Heart right ventricle (tissue), 16 donors: ENCODE data around the gene SARS2. TPM values are rescaled to one million over a fixed set of nuclear protein-coding genes. Genes with fewer than 3 reads are reported as not detected.

Source experiments
- ATAC-seq, 8 donors: fragments of 200-7000 bp; cut with Tn5 transposase; one replicate each; pipeline ENCODE4 v1.9.1; 2020; ENCODE audit warnings: mild to moderate bottlenecking in 8 of 8, moderate library complexity in 8 of 8, moderate number of reproducible peaks in 1 of 8
- DNase-seq, 2 donors: peaks; one replicate each; pipeline ENCODE4 v3.0.0-alpha.2; 2020
- H3K27ac ChIP-seq, 10 donors: fragments of 200-600 bp; sonication (generic) in 2 of 10; one replicate each; pipeline versions ENCODE4 v1.5.0 to v1.8.0; 2020 to 2022; ENCODE audit warnings: mild to moderate bottlenecking in 3 of 10
- H3K27me3 ChIP-seq, 7 donors: fragments of 200-600 bp; one replicate each; pipeline ENCODE4 v1.8.0; 2021 to 2022; ENCODE audit warnings: mild to moderate bottlenecking in 2 of 7
- H3K36me3 ChIP-seq, 9 donors: fragments of 200-600 bp; sonication (generic) in 1 of 9; one replicate each; pipeline versions ENCODE4 v1.5.0 to v1.8.0; 2020 to 2022; ENCODE audit warnings: mild to moderate bottlenecking in 2 of 9
- H3K4me1 ChIP-seq, 9 donors: fragments of 200-600 bp; sonication (generic) in 1 of 9; one replicate each; pipeline versions ENCODE4 v1.5.0 to v1.8.0; 2020 to 2022; ENCODE audit warnings: mild to moderate bottlenecking in 4 of 9
- H3K4me3 ChIP-seq, 10 donors: fragments of 200-600 bp; sonication (generic) in 2 of 10; one replicate each; pipeline versions ENCODE4 v1.5.0 to v1.8.0; 2020 to 2022; ENCODE audit warnings: mild to moderate bottlenecking in 7 of 10, moderate library complexity in 2 of 10
- H3K9me3 ChIP-seq, 11 donors: fragments of 200-600 bp in 10 of 11; sonication (generic) in 2 of 11; one replicate each; pipeline versions ENCODE4 v1.5.0 to v1.8.0; 2013 to 2022; ENCODE audit warnings: mild to moderate bottlenecking in 2 of 11, control low read depth in 1 of 11, moderate library complexity in 1 of 11
- CTCF ChIP-seq, 9 donors: fragments of 200-600 bp; sonication (generic) in 2 of 9; IDR thresholded peaks; one replicate each; pipeline versions ENCODE4 v1.5.0 to v1.8.0; 2021 to 2022; ENCODE audit warnings: antibody characterized with exemption in 9 of 9, mild to moderate bottlenecking in 5 of 9, moderate library complexity in 1 of 9
- WGBS, 2 donors: extraction: QIAGEN DNeasy Blood & Tissue Kit; methylation state at CpG; one replicate each; pipeline ENCODE4 v1.1.7; 2013; ENCODE audit warnings: inconsistent platforms in 1 of 2; 5-methylcytosine and 5-hydroxymethylcytosine counted together
- intact Hi-C, 10 donors: fragments of 100-400 bp; cut with DNase I; formaldehyde crosslinking; loops; one replicate each; pipeline versions ENCODE4 v1.11.1 to v1.14.2; 2022
- polyA plus RNA-seq, 2 donors: library from polyadenylated mRNA; stranded (reverse); fragments of 200-250 nt; gene quantifications; one replicate each; pipeline ENCODE4 v1.2.3, GENCODE V29; 2013
- total RNA-seq, 10 donors: library from RNA; stranded (reverse); fragmentation: NEBNext Ultra II Directional in 3 of 10; extraction: Animal tissue kit (Norgen Biotek cat#: 25700) in 3 of 10; gene quantifications; one replicate each; pipeline versions ENCODE4 v1.2.1 to v1.2.4, GENCODE V29; 2021 to 2023
- donor health status: Arrhythmogenic right ventricular cardiomyopathy.
- donor health status: ischemic (EF 13 %, LVEDD 7.1; RV severe dilation, severe dysfunction).
- donor health status: healthy with polysubstance abuse.
- donor health status: DM: no; HTN: yes; CAD: no.
- donor health status: DM: no; HTN: no; CAD: no.
- donor health status: ischemic (EF 25% LVEDD 6.9; RV normal size, moderate dysfunction).
- donor health status: ischemic (EF 25% LVEDD 5.7; RV mildly dilated, moderate dysfunction).
- donor health status: healthy.
- donor health status: DM: yes; HTN: yes; CAD: no.
- donor health status: Ischemic cardiomyopathy.
- donor health status: ischemic (EF 35%, LVEDD 5.7; RV mildly dilated, moderate dysfunction).
- donor health status: nonischemic (EF 11% LVEDD 7.7; RV severe dilation, severe dysfunction).
- donor health status: DM: yes; HTN: yes; CAD: no.
- donor health status: PGD.
- donor health status: ischemic (EF 29% LVEDD 5.4; RV normal size, mild dysfunction).
- donor health status: nonischemic (EF 23%, LVEDD 6.1; RV moderate dilation, normal function).

SARS2 gene
- total and polyA plus RNA-seq, 12 donors = 10.4 to 51.9 (median 18.9) TPM

GRCh38 chr19:38946229-38947010, 15.9 kb upstream of the SARS2 start:
- ATAC-seq = no peak
- Histone ChIP-seq H3K9me3 (no peaks in the 10 kb centered on the region), H3K36me3 (peaks cover 0 to 4% (median 0%) of the 10 kb centered on the region in 9 donors), H3K27me3 (peaks cover 0 to 22% (median 4%) of the 10 kb centered on the region in 7 donors), H3K4me1 (peaks cover 0 to 12% (median 8%) of the 10 kb centered on the region in 9 donors), H3K27ac (no peak overlapping the region), H3K4me3 (no peak overlapping the region)
- TF ChIP-seq CTCF (IDR thresholded peaks at IDR 0.05) = no peak
- intact Hi-C loops = no loop called here
- DNase-seq = no peak
- WGBS, 2 donors = 89% methylated on average over 11 of the region's 11 CpGs

GRCh38 chr19:38945562-38946228, 15.1 kb upstream of the SARS2 start:
- H3K9me3 ChIP-seq = no peaks in the 10 kb centered on the region
- 91 to 94% methylated on average over 3 of the region's 3 CpGs for WGBS, 2 donors
- no peak for TF ChIP-seq CTCF (IDR thresholded peaks at IDR 0.05)
- peaks cover 0 to 4% (median 0%) of the 10 kb centered on the region in 9 donors for H3K36me3 ChIP-seq
- no peak overlapping the region for H3K27ac ChIP-seq
- DNase-seq = no peak
- no peak overlapping the region for H3K4me3 ChIP-seq
- intact Hi-C loops = no loop called here
- no peak for ATAC-seq
- peaks cover 0 to 12% (median 8%) of the 10 kb centered on the region in 9 donors for H3K4me1 ChIP-seq
- H3K27me3 ChIP-seq = peaks cover 0 to 15% (median 4%) of the 10 kb centered on the region in 7 donors

DNA sequence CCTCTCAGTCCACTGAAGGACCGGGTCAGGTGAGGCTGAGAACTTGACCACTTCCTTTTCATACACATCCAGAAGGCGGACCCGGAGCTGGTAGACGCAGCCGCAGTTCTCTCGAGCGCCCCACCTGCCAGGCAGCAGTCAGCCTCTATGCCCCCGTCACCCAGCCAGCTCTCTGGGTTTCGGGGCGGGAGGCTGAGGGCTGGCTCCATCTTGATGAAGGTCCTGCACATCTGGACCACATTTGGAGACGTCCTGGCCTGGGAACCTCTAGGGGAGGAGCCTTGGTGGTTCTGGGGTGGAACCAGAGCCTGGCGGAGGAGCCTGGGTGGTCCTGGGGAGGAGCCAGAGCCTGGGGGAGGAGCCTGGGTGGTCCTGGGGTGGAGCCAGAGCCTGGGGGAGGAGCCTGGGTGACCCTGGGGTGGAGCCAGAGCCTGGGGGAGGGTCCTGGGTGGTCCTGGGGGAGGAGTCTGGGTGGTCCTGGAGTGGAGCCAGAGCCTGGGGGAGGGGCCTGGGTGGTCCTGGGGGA, 14.5 kb upstream of the SARS2 start:
- H3K27ac ChIP-seq = no peak overlapping the region
- peaks cover 0 to 4% (median 0%) of the 10 kb centered on the region in 9 donors for H3K36me3 ChIP-seq
- H3K9me3 ChIP-seq = no peaks in the 10 kb centered on the region
- WGBS, 2 donors = 86 to 87% methylated on average over 12 of the region's 12 CpGs
- peaks cover 0 to 8% (median under 1%) of the 10 kb centered on the region in 7 donors for H3K27me3 ChIP-seq
- no peak for TF ChIP-seq CTCF (IDR thresholded peaks at IDR 0.05)
- DNase-seq = no peak
- intact Hi-C loops = no loop called here
- H3K4me3 ChIP-seq = no peak overlapping the region
- no peak for ATAC-seq
- peaks cover 0 to 6% (median 4%) of the 10 kb centered on the region in 9 donors for H3K4me1 ChIP-seq

DNA sequence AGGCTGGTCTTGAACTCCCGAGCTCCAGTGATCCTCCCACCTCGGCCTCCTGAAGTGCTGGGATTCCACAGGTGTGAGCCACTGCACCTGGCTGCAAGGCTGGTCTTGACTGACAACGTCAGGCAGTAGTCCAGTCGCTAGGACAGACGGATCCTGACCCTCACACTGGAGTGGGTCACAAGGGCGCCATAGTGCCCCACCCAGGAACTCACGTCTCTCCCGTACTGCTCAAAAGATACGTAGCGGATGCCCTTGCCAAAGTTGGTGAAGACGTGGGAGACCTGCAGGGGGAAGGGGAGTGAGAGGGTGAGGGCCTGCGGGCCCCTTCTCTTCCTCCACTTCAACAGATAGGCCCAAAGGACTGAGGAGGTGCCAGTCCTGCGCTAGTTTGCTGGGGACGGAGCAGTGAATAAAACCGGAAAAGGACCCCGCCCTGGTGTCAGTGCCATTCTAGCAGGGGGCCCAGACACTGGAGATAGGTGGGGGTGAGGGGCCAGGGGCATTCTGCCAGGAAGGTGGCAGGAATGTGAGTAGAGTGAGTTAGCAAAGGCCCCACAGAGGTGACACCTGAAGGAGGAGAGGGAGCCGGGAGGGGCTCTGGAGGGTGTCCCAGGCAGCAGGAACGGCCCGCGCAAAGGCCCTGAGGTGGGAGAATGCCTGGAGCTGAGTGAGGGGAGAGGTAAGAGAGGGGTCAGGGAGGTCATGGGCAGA, 12.1 kb upstream of the SARS2 start:
- H3K4me3 ChIP-seq = no peak overlapping the region
- H3K4me1 ChIP-seq = no peaks in the 10 kb centered on the region
- DNase-seq = no peak
- intact Hi-C loops = no loop called here
- no peak for TF ChIP-seq CTCF (IDR thresholded peaks at IDR 0.05)
- no peak overlapping the region for H3K27ac ChIP-seq
- peak in 1 of 8 donors; percentile 44 for ATAC-seq
- H3K9me3 ChIP-seq = no peaks in the 10 kb centered on the region
- 81 to 86% methylated on average over 20 of the region's 20 CpGs for WGBS, 2 donors
- no peaks in the 10 kb centered on the region for H3K27me3 ChIP-seq
- H3K36me3 ChIP-seq = peaks cover 0 to 4% (median 0%) of the 10 kb centered on the region in 9 donors
